Calu3 (cell line): ENCODE measurements around the gene HAND1. TPM values are rescaled to one million over a fixed set of nuclear protein-coding genes. Genes with fewer than 3 reads are reported as not detected.

Experiments used
- BruUV-seq: library from RNA; stranded (reverse); fragments of 400-500 nt; replicated peaks from 2 replicates; lab custom pipeline; 2021; lab: Mats Ljungman, UMichigan
- CTCF ChIA-PET: fragments of 300-600 bp; sonication (Branson Sonifier 250); formaldehyde crosslinking; loops from one replicate; lab custom pipeline; 2022; ENCODE audit warnings: antibody characterized with exemption; lab: Charles Lee
- DNase-seq: peaks from one replicate; pipeline ENCODE4 v3.0.0; 2022
- H3K27ac Mint-ChIP-seq: one replicate; pipeline ENCODE4 v1.8.0; 2022; ENCODE audit warnings: mixed read lengths; ENCODE audit not compliant: unreplicated experiment
- H3K27me3 Mint-ChIP-seq: one replicate; pipeline ENCODE4 v1.8.0; 2022; ENCODE audit warnings: mixed read lengths; ENCODE audit not compliant: unreplicated experiment
- H3K36me3 Mint-ChIP-seq: one replicate; pipeline ENCODE4 v1.8.0; 2022; ENCODE audit warnings: mild to moderate bottlenecking, moderate library complexity, mixed read lengths; ENCODE audit not compliant: insufficient read depth, unreplicated experiment
- H3K4me1 Mint-ChIP-seq: one replicate; pipeline ENCODE4 v1.8.0; 2022; ENCODE audit warnings: mild to moderate bottlenecking, low read depth, mixed read lengths; ENCODE audit not compliant: unreplicated experiment
- H3K4me3 Mint-ChIP-seq: one replicate; pipeline ENCODE4 v1.8.0; 2022; ENCODE audit warnings: mild to moderate bottlenecking, low read depth, moderate library complexity, mixed read lengths; ENCODE audit not compliant: unreplicated experiment
- H3K9me3 Mint-ChIP-seq: one replicate; pipeline ENCODE4 v1.8.0; 2022; ENCODE audit warnings: low read depth, mixed read lengths; ENCODE audit not compliant: unreplicated experiment
- intact Hi-C: fragments of 100-400 bp; cut with micrococcal nuclease; formaldehyde crosslinking; loops from one replicate; pipeline ENCODE4 v1.10.0; 2022; ENCODE audit not compliant: unreplicated experiment
- total RNA-seq: library from RNA; stranded (reverse); gene quantifications from 2 replicates; pipeline ENCODE4 v1.2.3, GENCODE V29; 2022
- TF ChIP-seq, protein P1 (sequence below): fragments of 200-600 bp; IDR thresholded peaks from one replicate; pipeline ENCODE4 v1.8.0; 2022; ENCODE audit warnings: antibody characterized with exemption; ENCODE audit not compliant: unreplicated experiment

The HAND1 gene
- total RNA-seq, 1 experiment from 2014 or later = not detected

DNA sequence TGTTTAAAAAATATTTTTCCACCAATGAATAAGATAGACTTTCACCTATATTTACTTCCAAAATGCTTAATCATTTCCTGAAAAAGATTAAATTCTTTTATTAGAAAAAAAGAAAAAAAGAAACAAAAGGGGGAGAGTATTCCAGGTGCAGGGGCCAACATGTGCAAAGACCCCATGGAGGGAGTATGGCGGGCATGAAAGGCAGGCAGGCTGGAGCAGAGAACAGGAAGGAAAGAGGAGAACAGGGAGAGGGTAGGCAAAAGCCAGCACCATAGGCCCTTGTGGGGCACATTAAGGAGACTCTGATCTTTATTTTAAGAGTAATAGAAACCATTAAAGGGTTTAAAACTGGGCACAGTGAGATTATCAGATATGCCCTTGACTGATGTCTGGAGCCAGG lies 48.7 kb downstream of the HAND1 start:
- intact Hi-C loops = no loop called here
- Mint-ChIP-seq H3K9me3 (no peaks in the 10 kb centered on the region), H3K4me1 (peaks cover 6% of the 10 kb centered on the region), H3K4me3 (no peak overlapping the region), H3K27ac (no peak overlapping the region), H3K27me3 (no peaks in the 10 kb centered on the region), H3K36me3 (no peaks in the 10 kb centered on the region)
- TF ChIP-seq, protein P1, sequence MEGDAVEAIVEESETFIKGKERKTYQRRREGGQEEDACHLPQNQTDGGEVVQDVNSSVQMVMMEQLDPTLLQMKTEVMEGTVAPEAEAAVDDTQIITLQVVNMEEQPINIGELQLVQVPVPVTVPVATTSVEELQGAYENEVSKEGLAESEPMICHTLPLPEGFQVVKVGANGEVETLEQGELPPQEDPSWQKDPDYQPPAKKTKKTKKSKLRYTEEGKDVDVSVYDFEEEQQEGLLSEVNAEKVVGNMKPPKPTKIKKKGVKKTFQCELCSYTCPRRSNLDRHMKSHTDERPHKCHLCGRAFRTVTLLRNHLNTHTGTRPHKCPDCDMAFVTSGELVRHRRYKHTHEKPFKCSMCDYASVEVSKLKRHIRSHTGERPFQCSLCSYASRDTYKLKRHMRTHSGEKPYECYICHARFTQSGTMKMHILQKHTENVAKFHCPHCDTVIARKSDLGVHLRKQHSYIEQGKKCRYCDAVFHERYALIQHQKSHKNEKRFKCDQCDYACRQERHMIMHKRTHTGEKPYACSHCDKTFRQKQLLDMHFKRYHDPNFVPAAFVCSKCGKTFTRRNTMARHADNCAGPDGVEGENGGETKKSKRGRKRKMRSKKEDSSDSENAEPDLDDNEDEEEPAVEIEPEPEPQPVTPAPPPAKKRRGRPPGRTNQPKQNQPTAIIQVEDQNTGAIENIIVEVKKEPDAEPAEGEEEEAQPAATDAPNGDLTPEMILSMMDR = no peak
- BruUV-seq = no TSS peak
- CTCF ChIA-PET = interaction anchor here (0.6 kb wide), 1 partner anchor 55 kb away, joined by 3 read pairs; no protein-coding TSS in a partner anchor
- no peak for DNase-seq

GRCh38 chr5:154428208-154428607 lies 49.8 kb downstream of the HAND1 start:
- CTCF ChIA-PET = no interaction called here
- Mint-ChIP-seq H3K4me3 (no peak overlapping the region), H3K27ac (no peak overlapping the region), H3K27me3 (no peaks in the 10 kb centered on the region), H3K4me1 (peaks cover 12% of the 10 kb centered on the region), H3K9me3 (no peaks in the 10 kb centered on the region), H3K36me3 (no peaks in the 10 kb centered on the region)
- TF ChIP-seq, protein P1 = no peak
- no TSS peak for BruUV-seq
- DNase-seq = no peak
- intact Hi-C loops = no loop called here

Other genes starting within 250 kb of the HAND1 start
- 28.7 and 38.6 TPM in 2 replicates for gene SAP30L, start 32.2 kb downstream of the HAND1 start, total RNA-seq